WERI-Rb-1 (cell line): ENCODE results near the gene IDH2.

Experiments
- DNase-seq: peaks from one replicate; pipeline ENCODE4 v3.0.0-alpha.2; 2020
- H3K27ac ChIP-seq: fragments of 250-450 bp; sonication (Bioruptor Pico); 2 replicates; pipeline ENCODE4 v1.5.1; 2020; ENCODE audit warnings: mild to moderate bottlenecking, moderate library complexity
- H3K27me3 ChIP-seq: fragments of 250-450 bp; sonication (Bioruptor Pico); 2 replicates; pipeline ENCODE4 v1.5.1; 2021; ENCODE audit warnings: mild to moderate bottlenecking, low read depth, moderate library complexity; ENCODE audit not compliant: insufficient read depth, severe bottlenecking
- H3K36me3 ChIP-seq: fragments of 250-450 bp; sonication (Bioruptor Pico); 2 replicates; pipeline ENCODE4 v1.5.1; 2020; ENCODE audit warnings: mild to moderate bottlenecking, moderate library complexity
- H3K4me3 ChIP-seq: 2 replicates; pipeline ENCODE4 v1.5.1; 2011; ENCODE audit warnings: low read depth, mild to moderate bottlenecking, control low read depth, low read length
- H3K9me3 ChIP-seq: fragments of 250-450 bp; sonication (Bioruptor Pico); 2 replicates; pipeline ENCODE4 v1.5.1; 2021; ENCODE audit warnings: mild to moderate bottlenecking, moderate library complexity; ENCODE audit not compliant: severe bottlenecking
- CTCF ChIP-seq: IDR thresholded peaks from 2 replicates; pipeline ENCODE4 v1.5.1; 2011; ENCODE audit warnings: low read depth, mild to moderate bottlenecking, control low read depth, inconsistent platforms, low read length

IDH2 gene

GRCh38 chr15:90047956-90048575, 54.2 kb downstream of the IDH2 start:
- TF ChIP-seq CTCF, result no peak
- Histone ChIP-seq H3K27me3 (no peaks in the 10 kb centered on the region), H3K36me3 (no peaks in the 10 kb centered on the region), H3K9me3 (no peaks in the 10 kb centered on the region), H3K4me3 (no peak overlapping the region), H3K27ac (no peak overlapping the region)
- no peak for DNase-seq

DNA sequence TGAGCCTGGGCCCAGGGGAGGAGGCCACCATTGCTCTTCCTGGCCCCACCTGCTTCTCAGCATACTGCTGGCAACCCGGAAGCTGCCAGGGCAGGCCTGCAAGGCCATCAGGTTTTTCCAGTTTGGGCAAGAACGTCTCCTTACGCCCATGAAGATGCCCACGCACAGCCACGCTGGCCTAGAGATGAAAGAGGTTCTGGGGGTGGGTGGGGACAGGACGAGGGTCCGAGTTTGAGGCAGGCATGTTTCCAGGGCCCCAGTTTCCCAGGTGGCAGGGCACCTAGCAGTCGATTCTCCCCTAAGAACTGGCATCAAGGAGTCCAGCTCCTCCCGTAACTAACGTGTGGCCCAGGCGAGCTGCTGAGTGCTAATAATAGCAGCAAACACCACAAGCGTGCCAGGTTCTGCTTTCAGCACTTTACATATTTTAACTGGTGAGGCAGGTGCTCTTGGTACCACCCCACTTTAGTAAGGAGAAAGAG, 55.3 kb downstream of the IDH2 start:
- no peak overlapping the region for H3K27ac ChIP-seq
- no peaks in the 10 kb centered on the region for H3K36me3 ChIP-seq
- no peak for TF ChIP-seq CTCF
- no peak for DNase-seq
- no peaks in the 10 kb centered on the region for H3K27me3 ChIP-seq
- H3K4me3 ChIP-seq, result no peak overlapping the region
- no peaks in the 10 kb centered on the region for H3K9me3 ChIP-seq

DNA sequence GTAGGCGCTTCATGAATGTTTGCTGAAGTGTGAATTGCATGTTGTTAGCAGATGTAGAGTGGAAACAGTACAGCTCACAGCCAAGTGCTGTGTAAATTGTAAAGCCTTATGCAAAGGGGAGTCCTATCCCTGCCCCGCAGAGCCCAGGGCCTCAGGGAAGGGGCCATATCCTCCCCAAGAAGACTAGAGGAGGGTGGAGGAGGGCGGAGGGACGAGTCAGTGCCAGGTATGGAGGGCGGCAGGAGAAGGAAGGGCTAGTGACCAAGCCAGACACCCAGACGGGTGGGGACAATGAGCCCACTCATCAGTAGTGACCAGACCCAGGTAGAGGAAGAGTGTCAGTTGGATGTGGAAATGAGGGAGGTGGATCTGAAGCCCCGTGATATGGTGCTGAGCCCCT, 56.0 kb downstream of the IDH2 start:
- DNase-seq, result no peak
- H3K36me3 ChIP-seq, result no peaks in the 10 kb centered on the region
- H3K27ac ChIP-seq, result no peak overlapping the region
- no peak overlapping the region for H3K4me3 ChIP-seq
- no peak for TF ChIP-seq CTCF
- H3K9me3 ChIP-seq, result no peaks in the 10 kb centered on the region
- H3K27me3 ChIP-seq, result no peaks in the 10 kb centered on the region

DNA sequence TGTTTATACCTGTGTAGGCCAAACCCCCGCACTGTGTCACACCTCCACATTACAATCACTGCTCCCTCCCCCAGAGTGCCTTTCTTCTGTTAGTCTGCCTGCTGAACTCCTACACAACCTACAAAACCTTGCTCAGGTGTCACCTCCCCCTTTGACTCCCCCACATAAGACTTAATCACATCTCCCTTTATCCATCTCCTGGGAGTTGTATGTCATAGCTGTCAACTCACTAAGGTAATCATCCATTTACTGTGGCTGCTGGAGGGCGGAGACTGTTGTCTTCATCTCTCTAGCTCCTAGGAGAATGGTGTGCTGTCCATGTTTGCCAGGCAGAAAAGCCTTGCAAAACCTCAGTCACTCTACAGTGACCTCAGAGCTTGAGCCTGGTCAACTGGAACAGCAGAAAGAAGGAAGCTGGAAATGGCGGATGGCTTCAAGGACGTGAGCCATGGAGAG, 57.3 kb downstream of the IDH2 start:
- Histone ChIP-seq H3K9me3 (no peaks in the 10 kb centered on the region), H3K27ac (no peak overlapping the region), H3K4me3 (no peak overlapping the region), H3K36me3 (no peaks in the 10 kb centered on the region), H3K27me3 (no peaks in the 10 kb centered on the region)
- DNase-seq, result no peak
- TF ChIP-seq CTCF, result no peak

- Histone ChIP-seq H3K27me3 (no peaks in the 10 kb centered on the region), H3K27ac (no peak overlapping the region), H3K9me3 (no peaks in the 10 kb centered on the region), H3K36me3 (no peaks in the 10 kb centered on the region), H3K4me3 (no peak overlapping the region)
- no peak for TF ChIP-seq CTCF
- no peak for DNase-seq
Observed at GRCh38 chr15:90044191-90044590, 58.1 kb downstream of the IDH2 start.

- DNase-seq, result no peak
- no peaks in the 10 kb centered on the region for H3K27me3 ChIP-seq
- no peaks in the 10 kb centered on the region for H3K9me3 ChIP-seq
- no peak overlapping the region for H3K27ac ChIP-seq
- no peaks in the 10 kb centered on the region for H3K36me3 ChIP-seq
- H3K4me3 ChIP-seq, result no peak overlapping the region
- no peak for TF ChIP-seq CTCF
Observed at GRCh38 chr15:90043530-90044010, 58.7 kb downstream of the IDH2 start.
